22Rv1 (cell line): ENCODE measurements around the gene ZNF444.

Experiments
- CTCF ChIP-seq: fragments of 450-650 bp; IDR thresholded peaks from 2 replicates; pipeline ENCODE4 v1.5.1; 2017; ENCODE audit warnings: mild to moderate bottlenecking
- ZFX ChIP-seq: fragments of 450-650 bp; IDR thresholded peaks from 2 replicates; pipeline ENCODE4 v1.6.1; 2017; ENCODE audit warnings: antibody characterized with exemption, borderline replicate concordance

- TF ChIP-seq CTCF (no peak), ZFX (no peak)
These were observed 3.7 kb upstream of the ZNF444 start for GRCh38 chr19:56137405-56137804.
